ENCODE results near the gene HORMAD1.

DNA sequence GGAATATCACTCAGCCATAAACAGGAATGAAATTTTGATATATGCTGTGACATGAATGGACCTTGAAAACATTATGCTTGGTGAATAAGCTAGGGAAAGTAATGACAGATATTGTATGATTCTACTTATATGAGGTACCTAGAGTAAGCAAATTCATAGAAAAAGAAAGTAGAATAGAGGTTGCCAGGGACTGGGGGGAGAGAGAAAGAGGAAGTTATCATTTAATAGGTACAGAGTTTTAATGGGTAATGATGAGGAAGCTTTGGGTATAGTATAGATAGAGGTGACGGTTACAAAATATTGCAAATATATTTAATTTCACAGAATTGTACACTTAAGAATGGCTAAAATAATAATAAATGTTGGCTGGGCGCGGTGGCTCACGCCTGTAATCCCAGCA is 60.1 kb downstream of the HORMAD1 start:
- TF ChIP-seq, protein P1, sequence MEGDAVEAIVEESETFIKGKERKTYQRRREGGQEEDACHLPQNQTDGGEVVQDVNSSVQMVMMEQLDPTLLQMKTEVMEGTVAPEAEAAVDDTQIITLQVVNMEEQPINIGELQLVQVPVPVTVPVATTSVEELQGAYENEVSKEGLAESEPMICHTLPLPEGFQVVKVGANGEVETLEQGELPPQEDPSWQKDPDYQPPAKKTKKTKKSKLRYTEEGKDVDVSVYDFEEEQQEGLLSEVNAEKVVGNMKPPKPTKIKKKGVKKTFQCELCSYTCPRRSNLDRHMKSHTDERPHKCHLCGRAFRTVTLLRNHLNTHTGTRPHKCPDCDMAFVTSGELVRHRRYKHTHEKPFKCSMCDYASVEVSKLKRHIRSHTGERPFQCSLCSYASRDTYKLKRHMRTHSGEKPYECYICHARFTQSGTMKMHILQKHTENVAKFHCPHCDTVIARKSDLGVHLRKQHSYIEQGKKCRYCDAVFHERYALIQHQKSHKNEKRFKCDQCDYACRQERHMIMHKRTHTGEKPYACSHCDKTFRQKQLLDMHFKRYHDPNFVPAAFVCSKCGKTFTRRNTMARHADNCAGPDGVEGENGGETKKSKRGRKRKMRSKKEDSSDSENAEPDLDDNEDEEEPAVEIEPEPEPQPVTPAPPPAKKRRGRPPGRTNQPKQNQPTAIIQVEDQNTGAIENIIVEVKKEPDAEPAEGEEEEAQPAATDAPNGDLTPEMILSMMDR (IDR thresholded peaks at IDR 0.05), result no peak
- no peak for TF ChIP-seq POLR2A (IDR thresholded peaks at IDR 0.05)

Measured in sigmoid colon (tissue), 3 donors.